Measurements from ENCODE around the gene KIF5B. TPM values are rescaled to one million over a fixed set of nuclear protein-coding genes. Genes with fewer than 3 reads are reported as not detected.

KIF5B gene
- total RNA-seq, 2 experiments from 2014 or later, result 63.8 to 81.3 TPM

- no peak overlapping the region for H2AFZ ChIP-seq (ENCODE audit: low read length)
- no peaks in the 10 kb centered on the region for H3K9me2 ChIP-seq (ENCODE audit: insufficient read depth, low read length)
- peaks cover 9% of the 10 kb centered on the region for H3K4me1 ChIP-seq (ENCODE audit: insufficient read depth, low read length, poor library complexity, severe bottlenecking)
- intact Hi-C loops (cut with micrococcal nuclease; ENCODE audit: unreplicated experiment), result no loop called here
- peaks cover 5% of the 10 kb centered on the region; the same call in 1 of the 2 replicates for H3K79me2 ChIP-seq (ENCODE audit: insufficient read depth, low read depth, low read length)
- no peak overlapping the region for H3K4me2 ChIP-seq (ENCODE audit: low read length)
- ChIA-PET CTCF (ENCODE audit: unreplicated experiment) (no interaction called here), POLR2A (no interaction called here)
- H3K9me3 ChIP-seq (ENCODE audit: low read length), result no peaks in the 10 kb centered on the region
- no TSS peak for BruUV-seq (replicated peaks)
- H3K36me3 ChIP-seq (ENCODE audit: insufficient read depth, low read length), result no peaks in the 10 kb centered on the region
- no peak for DNase-seq (ENCODE audit: low spot score)
- no peak overlapping the region for H3K4me3 ChIP-seq (ENCODE audit: low read depth, low read length, poor library complexity, severe bottlenecking)
- no peaks in the 10 kb centered on the region for H4K20me1 ChIP-seq (ENCODE audit: insufficient read depth, low read length)
- H3K27ac ChIP-seq (ENCODE audit: low read depth, low read length, poor library complexity, severe bottlenecking), result no peak overlapping the region
- TF ChIP-seq, protein P1, sequence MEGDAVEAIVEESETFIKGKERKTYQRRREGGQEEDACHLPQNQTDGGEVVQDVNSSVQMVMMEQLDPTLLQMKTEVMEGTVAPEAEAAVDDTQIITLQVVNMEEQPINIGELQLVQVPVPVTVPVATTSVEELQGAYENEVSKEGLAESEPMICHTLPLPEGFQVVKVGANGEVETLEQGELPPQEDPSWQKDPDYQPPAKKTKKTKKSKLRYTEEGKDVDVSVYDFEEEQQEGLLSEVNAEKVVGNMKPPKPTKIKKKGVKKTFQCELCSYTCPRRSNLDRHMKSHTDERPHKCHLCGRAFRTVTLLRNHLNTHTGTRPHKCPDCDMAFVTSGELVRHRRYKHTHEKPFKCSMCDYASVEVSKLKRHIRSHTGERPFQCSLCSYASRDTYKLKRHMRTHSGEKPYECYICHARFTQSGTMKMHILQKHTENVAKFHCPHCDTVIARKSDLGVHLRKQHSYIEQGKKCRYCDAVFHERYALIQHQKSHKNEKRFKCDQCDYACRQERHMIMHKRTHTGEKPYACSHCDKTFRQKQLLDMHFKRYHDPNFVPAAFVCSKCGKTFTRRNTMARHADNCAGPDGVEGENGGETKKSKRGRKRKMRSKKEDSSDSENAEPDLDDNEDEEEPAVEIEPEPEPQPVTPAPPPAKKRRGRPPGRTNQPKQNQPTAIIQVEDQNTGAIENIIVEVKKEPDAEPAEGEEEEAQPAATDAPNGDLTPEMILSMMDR (conservative IDR thresholded peaks at IDR 0.05; ENCODE audit: low read length), result no peak
- TF ChIP-seq EZH2phosphoT487 (IDR thresholded peaks at IDR 0.05; ENCODE audit: borderline replicate concordance, low read depth, low read length), result no peak
These were observed 5.2 kb upstream of the KIF5B start for GRCh38 chr10:32061440-32061839.

GRCh38 chr10:32060347-32060746 is 4.1 kb upstream of the KIF5B start:
- no peak overlapping the region for H3K4me3 ChIP-seq (ENCODE audit: low read depth, low read length, poor library complexity, severe bottlenecking)
- peaks cover 11% of the 10 kb centered on the region for H3K79me2 ChIP-seq (ENCODE audit: insufficient read depth, low read depth, low read length)
- no TSS peak for BruUV-seq (replicated peaks)
- peaks cover 1% of the 10 kb centered on the region; the same call in 1 of the 2 replicates for H3K36me3 ChIP-seq (ENCODE audit: insufficient read depth, low read length)
- ChIA-PET POLR2A (no interaction called here), CTCF (ENCODE audit: unreplicated experiment) (no interaction called here)
- H4K20me1 ChIP-seq (ENCODE audit: insufficient read depth, low read length), result peaks cover under 1% of the 10 kb centered on the region
- intact Hi-C loops (cut with micrococcal nuclease; ENCODE audit: unreplicated experiment), result no loop called here
- no peak for DNase-seq (ENCODE audit: low spot score)
- no peak overlapping the region for H3K27ac ChIP-seq (ENCODE audit: low read depth, low read length, poor library complexity, severe bottlenecking)
- no peaks in the 10 kb centered on the region for H3K9me3 ChIP-seq (ENCODE audit: low read length)
- TF ChIP-seq, protein P1 (conservative IDR thresholded peaks at IDR 0.05; ENCODE audit: low read length), result no peak
- TF ChIP-seq EZH2phosphoT487 (IDR thresholded peaks at IDR 0.05; ENCODE audit: borderline replicate concordance, low read depth, low read length), result no peak
- H3K9me2 ChIP-seq (ENCODE audit: insufficient read depth, low read length), result no peaks in the 10 kb centered on the region
- peaks cover 9% of the 10 kb centered on the region for H3K4me1 ChIP-seq (ENCODE audit: insufficient read depth, low read length, poor library complexity, severe bottlenecking)
- no peak overlapping the region for H3K4me2 ChIP-seq (ENCODE audit: low read length)
- no peak overlapping the region for H2AFZ ChIP-seq (ENCODE audit: low read length)

- POLR2A ChIA-PET, result interaction anchor here (0.5 to 0.6 kb wide), 4 partner anchors 11 to 320 kb away, joined by 3 read pairs; no protein-coding TSS in a partner anchor
These were observed 3.2 kb upstream of the KIF5B start for GRCh38 chr10:32059472-32059871.

More at GRCh38 chr10:32059472-32059871, 3.2 kb upstream of the KIF5B start:
- DNase-seq (ENCODE audit: low spot score), result no peak
- Histone ChIP-seq H3K9me3 (ENCODE audit: low read length) (no peaks in the 10 kb centered on the region), H3K36me3 (ENCODE audit: insufficient read depth, low read length) (peaks cover 10% of the 10 kb centered on the region), H3K4me3 (ENCODE audit: low read depth, low read length, poor library complexity, severe bottlenecking) (no peak overlapping the region), H4K20me1 (ENCODE audit: insufficient read depth, low read length) (peaks cover 9% of the 10 kb centered on the region), H3K27ac (ENCODE audit: low read depth, low read length, poor library complexity, severe bottlenecking) (no peak overlapping the region), H3K9me2 (ENCODE audit: insufficient read depth, low read length) (no peaks in the 10 kb centered on the region), H2AFZ (ENCODE audit: low read length) (no peak overlapping the region), H3K79me2 (ENCODE audit: insufficient read depth, low read depth, low read length) (peaks cover 20% of the 10 kb centered on the region), H3K4me1 (ENCODE audit: insufficient read depth, low read length, poor library complexity, severe bottlenecking) (peaks cover 9% of the 10 kb centered on the region), H3K4me2 (ENCODE audit: low read length) (no peak overlapping the region)
- CTCF ChIA-PET (ENCODE audit: unreplicated experiment), result no interaction called here
- BruUV-seq (replicated peaks), result no TSS peak
- intact Hi-C loops (cut with micrococcal nuclease; ENCODE audit: unreplicated experiment), result loop anchor here (5.0 to 10.0 kb wide), 3 partner anchors 132 to 1355 kb away; partner anchors contain the start of gene ARHGAP12
- no peak for TF ChIP-seq EZH2phosphoT487 (IDR thresholded peaks at IDR 0.05; ENCODE audit: borderline replicate concordance, low read depth, low read length)
- TF ChIP-seq, protein P1 (conservative IDR thresholded peaks at IDR 0.05; ENCODE audit: low read length), result no peak
